GM12801 (cell line): ENCODE data around the gene VPS16.

Source experiments
- TF ChIP-seq, protein P1 (sequence below): IDR thresholded peaks from one replicate; pipeline ENCODE4 v1.5.1; 2011; ENCODE audit warnings: control low read depth; ENCODE audit not compliant: insufficient read length; ENCODE audit errors: extremely low read depth

VPS16 gene

DNA sequence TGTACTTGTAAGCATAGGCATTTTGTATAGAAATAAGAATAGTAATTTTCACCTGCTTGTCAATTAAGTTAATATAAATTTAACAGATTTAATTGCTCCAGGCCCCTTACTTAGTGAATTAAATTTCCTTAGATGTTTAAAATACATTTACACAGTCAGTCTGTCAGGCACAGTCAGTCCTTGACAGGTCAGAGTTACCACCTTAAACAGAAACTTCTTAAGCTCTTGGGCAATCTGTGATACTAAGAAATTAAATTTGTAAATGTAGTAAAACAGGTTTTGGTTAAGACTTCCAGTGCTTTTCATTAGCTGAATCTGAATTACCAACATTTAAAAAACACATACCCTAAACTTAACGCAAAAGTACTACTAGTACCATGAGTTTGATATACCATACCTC is 48.7 kb downstream of the VPS16 start:
- TF ChIP-seq, protein P1, sequence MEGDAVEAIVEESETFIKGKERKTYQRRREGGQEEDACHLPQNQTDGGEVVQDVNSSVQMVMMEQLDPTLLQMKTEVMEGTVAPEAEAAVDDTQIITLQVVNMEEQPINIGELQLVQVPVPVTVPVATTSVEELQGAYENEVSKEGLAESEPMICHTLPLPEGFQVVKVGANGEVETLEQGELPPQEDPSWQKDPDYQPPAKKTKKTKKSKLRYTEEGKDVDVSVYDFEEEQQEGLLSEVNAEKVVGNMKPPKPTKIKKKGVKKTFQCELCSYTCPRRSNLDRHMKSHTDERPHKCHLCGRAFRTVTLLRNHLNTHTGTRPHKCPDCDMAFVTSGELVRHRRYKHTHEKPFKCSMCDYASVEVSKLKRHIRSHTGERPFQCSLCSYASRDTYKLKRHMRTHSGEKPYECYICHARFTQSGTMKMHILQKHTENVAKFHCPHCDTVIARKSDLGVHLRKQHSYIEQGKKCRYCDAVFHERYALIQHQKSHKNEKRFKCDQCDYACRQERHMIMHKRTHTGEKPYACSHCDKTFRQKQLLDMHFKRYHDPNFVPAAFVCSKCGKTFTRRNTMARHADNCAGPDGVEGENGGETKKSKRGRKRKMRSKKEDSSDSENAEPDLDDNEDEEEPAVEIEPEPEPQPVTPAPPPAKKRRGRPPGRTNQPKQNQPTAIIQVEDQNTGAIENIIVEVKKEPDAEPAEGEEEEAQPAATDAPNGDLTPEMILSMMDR, result no peak

DNA sequence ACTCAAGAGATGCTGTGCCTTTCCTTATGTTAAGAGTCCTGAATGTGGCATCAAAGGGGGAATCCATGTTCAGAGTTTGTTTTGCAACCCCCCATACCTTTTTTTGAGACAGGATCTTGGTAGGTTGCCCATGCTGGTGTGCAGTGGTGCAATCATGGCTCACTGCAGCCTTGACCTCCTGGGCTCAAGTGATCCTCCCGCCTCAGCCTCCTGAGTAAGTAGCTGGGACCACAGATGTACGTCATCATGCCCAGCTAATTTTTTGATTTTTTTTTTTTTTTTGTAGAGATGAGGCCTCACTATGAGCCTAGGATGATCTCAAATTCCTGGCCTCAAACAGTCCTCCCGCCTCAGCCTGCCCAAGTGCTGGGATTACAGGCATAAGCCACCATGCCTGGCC is 49.3 kb downstream of the VPS16 start:
- TF ChIP-seq, protein P1, result no peak

DNA sequence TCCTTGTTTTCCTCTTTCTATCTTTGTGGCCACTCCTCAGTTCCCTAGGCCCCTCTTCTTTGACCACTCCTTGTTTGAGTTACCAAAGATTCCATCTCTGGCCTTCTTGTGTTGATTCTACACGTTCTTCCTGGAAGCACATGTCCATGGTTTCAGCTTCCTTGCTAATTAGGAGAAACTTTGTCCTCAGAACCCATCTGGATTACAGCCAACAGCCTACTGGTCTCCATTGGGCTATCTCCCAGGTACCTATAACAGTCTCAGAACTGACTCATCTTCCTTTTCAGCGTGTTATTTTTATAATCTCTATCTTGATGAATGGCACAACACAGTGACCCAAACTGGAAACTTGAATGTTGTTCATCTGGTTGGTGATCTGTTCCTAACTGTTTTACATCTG is 50.2 kb downstream of the VPS16 start:
- TF ChIP-seq, protein P1, result no peak

DNA sequence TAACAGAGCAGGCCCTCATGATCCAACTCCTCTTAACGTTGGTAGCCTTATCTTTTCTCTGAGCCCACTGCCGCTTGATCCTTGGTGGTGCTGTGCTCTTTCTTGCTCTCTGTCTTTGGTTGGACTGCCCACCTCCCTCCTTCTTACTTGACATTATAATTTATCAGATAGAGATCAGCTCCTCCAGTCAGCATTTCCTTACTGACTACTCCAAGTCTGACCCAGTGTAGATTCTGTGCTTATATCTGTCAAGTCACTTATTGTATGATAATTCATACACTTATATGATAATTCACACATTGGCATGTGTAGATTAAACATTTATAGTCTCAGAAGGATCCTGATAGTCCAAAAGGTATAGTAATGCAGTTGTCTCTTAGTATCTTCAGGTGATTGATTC is 50.8 kb downstream of the VPS16 start:
- TF ChIP-seq, protein P1, result no peak

DNA sequence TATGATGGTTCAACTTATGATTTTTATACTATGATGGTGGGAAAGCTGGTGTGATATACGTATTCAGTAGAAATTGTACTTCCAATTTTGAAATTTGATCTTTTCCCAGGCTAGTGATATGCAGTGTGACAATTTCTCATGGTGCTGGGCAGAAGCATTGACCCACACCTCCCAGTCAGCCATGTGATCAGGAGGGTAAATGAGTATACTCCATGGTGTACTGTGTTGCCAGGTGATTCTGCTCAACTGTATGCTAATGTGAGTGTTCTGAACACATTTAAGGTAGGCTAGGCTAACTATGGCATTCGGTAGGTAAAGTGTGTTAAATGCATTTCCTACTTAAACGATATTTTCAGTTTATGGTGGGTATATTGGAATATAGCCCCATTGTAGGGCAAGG is 51.8 kb downstream of the VPS16 start:
- TF ChIP-seq, protein P1, result no peak

DNA sequence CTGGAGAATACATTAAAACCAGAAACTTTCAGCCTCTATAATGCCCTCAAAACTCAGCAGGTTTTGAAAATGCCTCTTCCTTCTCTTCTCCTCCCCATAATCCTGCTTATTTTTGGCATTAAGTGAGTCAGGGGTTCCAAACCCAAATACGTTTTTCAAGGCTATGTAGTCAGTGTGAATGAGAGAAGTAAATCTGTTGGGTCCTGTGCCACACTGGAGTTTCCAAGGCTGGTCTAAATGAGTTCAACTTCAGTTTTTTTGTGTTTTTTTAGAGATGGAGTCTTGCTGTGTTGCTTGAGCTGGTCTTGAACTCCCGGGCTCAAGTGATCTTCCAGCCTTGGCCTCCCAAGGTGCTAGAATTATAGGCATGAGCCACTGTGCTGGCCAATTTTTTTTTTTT is 53.7 kb downstream of the VPS16 start:
- TF ChIP-seq, protein P1, result no peak

DNA sequence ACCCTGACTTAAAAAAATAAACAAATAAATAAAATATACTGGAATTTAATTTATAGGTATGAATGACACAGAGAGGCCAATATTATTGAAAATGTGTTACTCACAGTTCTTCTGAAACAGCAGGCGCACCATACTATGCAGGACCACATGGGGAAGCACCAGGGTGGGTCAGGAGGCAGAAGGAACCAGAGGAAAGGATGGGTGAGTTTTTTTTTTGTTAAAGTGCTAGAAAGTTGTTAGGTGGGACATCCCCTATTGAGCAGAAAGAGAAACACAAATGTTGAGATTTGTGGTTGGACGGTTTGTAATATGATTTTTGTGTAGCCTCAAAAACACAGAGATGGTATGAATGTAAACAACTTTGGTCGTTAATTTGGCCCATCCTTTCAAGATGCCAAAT is 58.7 kb downstream of the VPS16 start:
- TF ChIP-seq, protein P1, result no peak
